GM19239 (cell line): ENCODE results near the gene NEIL1.
"Not testable (repeated sequence)": the region's sequence is repeated elsewhere in the genome, so short reads cannot be mapped to it uniquely, and the experiment has no call there.

Experiments
- DNase-seq: peaks from one replicate; pipeline ENCODE4 v3.0.0; 2011; ENCODE audit warnings: low spot score; ENCODE audit not compliant: insufficient read length
- FAIRE-seq: peaks from 2 replicates; lab custom pipeline; 2011; peaks lifted over from hg19 to GRCh38; lab: Jason Lieb, UNC

NEIL1 gene

DNA sequence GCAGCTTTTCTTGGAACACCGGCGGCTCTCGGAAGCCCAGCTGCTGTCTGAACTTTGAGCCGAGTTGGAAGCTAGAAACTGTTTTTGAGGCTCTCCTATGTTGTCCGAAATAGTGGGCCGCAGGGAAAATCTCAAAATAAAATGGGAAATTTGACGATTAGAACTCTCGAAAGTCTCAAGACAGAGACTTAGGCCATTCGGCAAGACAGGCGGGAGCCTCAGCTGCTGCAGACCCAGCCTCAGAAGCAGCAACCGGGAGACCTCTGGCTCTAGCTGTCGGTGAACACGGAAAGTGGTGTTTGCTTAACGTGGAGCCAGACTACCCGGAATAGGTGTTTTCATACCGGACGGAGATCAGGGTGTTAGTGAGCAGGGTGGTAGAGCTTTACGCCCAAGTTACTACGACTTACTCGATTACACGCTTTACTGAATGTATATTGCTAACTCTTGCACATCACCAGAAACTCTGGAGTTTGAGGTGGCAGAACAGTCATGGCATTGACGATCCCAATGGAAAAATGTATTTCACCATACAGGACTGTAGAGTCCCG, 21.9 kb downstream of the NEIL1 start:
- FAIRE-seq, result no peak
- DNase-seq, result no peak

GRCh38 chr15:75369897-75370581, 23.2 kb downstream of the NEIL1 start:
- FAIRE-seq, result no peak

GRCh38 chr15:75371486-75371885, 24.6 kb downstream of the NEIL1 start:
- DNase-seq (no peak), FAIRE-seq (no peak)

More at GRCh38 chr15:75369897-75370581, 23.2 kb downstream of the NEIL1 start:
- DNase-seq, result no peak

GRCh38 chr15:75371901-75372688, 25.3 kb downstream of the NEIL1 start:
- FAIRE-seq, result no peak

DNA sequence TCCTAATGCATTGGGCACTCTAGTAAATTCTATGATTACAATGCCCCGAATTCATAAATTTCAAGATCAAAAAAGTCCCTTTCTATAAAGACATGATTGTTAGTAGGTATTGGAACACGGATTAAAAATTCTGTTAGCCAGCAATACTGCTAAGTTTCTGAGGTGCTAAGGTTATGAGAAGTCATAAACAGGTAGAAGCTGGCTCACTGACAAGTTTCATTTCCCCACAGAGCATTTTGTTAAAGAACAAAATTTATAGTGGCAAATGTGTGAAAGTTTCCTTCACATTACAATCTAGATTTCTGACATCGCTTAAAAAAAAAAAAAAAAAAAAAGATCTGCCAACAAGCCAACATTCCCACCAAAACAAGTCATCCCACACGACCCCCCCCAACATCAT, 33.9 kb downstream of the NEIL1 start:
- FAIRE-seq, result no peak
- DNase-seq, result no peak

More at GRCh38 chr15:75371901-75372688, 25.3 kb downstream of the NEIL1 start:
- DNase-seq, result no peak

DNA sequence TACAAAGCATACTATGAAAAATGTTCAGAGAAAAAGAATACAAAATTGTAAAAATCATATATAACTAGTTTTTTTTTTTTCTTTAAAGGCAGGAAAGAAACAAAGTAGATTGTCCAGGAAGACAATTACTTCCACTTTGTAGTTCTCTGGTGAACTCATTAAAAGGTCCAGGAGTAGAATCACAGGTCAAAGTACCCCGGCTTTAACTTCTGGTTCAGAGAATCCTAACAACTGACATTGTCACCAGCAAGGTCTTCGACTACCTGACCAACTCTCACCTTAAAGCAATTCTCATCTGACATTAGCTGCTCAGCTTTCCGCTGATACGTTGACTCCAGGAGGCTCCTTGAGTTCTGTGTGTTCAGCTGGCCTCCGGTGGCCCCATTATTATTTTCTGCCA, 37.1 kb downstream of the NEIL1 start:
- DNase-seq, FAIRE-seq: not testable (repeated sequence)

- no peak for DNase-seq
- no peak for FAIRE-seq
Measured at GRCh38 chr15:75389791-75390382, 43.0 kb downstream of the NEIL1 start.

GRCh38 chr15:75397494-75397893, 50.7 kb downstream of the NEIL1 start:
- FAIRE-seq (no peak), DNase-seq (no peak)

DNA sequence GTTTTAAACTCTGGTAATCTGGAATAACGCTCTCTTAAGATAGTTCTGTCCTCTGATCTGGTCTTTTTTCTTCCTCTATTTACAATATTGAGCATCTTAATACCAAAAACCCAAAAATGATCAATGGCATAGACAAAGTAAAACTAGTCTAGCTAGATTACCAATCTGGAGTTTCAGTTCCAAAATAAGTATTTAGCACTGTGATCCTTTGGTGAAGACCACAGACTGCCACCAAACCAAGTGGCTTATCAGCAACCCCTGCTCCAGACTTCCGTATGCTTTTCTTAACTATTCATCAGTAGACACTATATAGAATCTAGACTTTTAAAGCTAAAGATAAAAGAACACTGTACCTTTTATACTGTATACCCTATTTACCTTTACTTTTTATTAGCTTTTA, 57.1 kb downstream of the NEIL1 start:
- FAIRE-seq (no peak), DNase-seq (no peak)
